Hepatocyte (in vitro differentiated cells): ENCODE data around the gene RDH12. TPM values are rescaled to one million over a fixed set of nuclear protein-coding genes. Genes with fewer than 3 reads are reported as not detected.

ENCODE experiments used
- DNase-seq: peaks from one replicate; pipeline ENCODE4 v3.0.0-alpha.2; 2016; ENCODE audit warnings: low spot score
- H2AFZ ChIP-seq: fragments of 200-600 bp; sonication (generic); 2 replicates; pipeline ENCODE4 v1.6.0; 2016; ENCODE audit warnings: antibody characterized with exemption, mild to moderate bottlenecking
- H3K27ac ChIP-seq: fragments of 200-600 bp; sonication (generic); 2 replicates; pipeline ENCODE4 v1.5.1; 2016; ENCODE audit warnings: mild to moderate bottlenecking
- H3K27me3 ChIP-seq: fragments of 200-600 bp; sonication (generic); 2 replicates; pipeline ENCODE4 v1.6.1; 2016
- H3K36me3 ChIP-seq: fragments of 200-600 bp; sonication (generic); replicated peaks from 2 replicates; pipeline ENCODE4 v1.5.1; 2016; ENCODE audit warnings: low read depth; ENCODE audit not compliant: insufficient read depth
- H3K4me1 ChIP-seq: fragments of 200-600 bp; sonication (generic); 2 replicates; pipeline ENCODE4 v1.5.1; 2016; ENCODE audit warnings: mild to moderate bottlenecking, moderate library complexity; ENCODE audit not compliant: insufficient read depth
- H3K4me2 ChIP-seq: fragments of 200-600 bp; sonication (generic); 2 replicates; pipeline ENCODE4 v1.6.0; 2016
- H3K4me3 ChIP-seq: fragments of 200-600 bp; sonication (generic); 2 replicates; pipeline ENCODE4 v1.5.1; 2016; ENCODE audit warnings: mild to moderate bottlenecking
- H3K79me2 ChIP-seq: fragments of 200-600 bp; sonication (generic); 2 replicates; pipeline ENCODE4 v1.6.0; 2017; ENCODE audit warnings: mild to moderate bottlenecking
- H3K9me2 ChIP-seq: fragments of 200-600 bp; sonication (generic); replicated peaks from 2 replicates; pipeline ENCODE4 v1.6.0; 2017; ENCODE audit warnings: mild to moderate bottlenecking; ENCODE audit not compliant: insufficient read depth
- H3K9me3 ChIP-seq: fragments of 200-600 bp; sonication (generic); 2 replicates; pipeline ENCODE4 v1.5.1; 2016; ENCODE audit warnings: low read depth, mild to moderate bottlenecking
- H4K20me1 ChIP-seq: fragments of 200-600 bp; sonication (generic); 2 replicates; pipeline ENCODE4 v1.6.0; 2016; ENCODE audit warnings: mild to moderate bottlenecking; ENCODE audit not compliant: insufficient read depth, poor library complexity, severe bottlenecking
- EZH2 ChIP-seq: fragments of 200-600 bp; sonication (generic); IDR thresholded peaks from 2 replicates; pipeline ENCODE4 v1.6.1; 2016; ENCODE audit warnings: antibody characterized with exemption, mild to moderate bottlenecking, borderline replicate concordance
- EZH2phosphoT487 ChIP-seq: fragments of 200-600 bp; sonication (generic); IDR thresholded peaks from one replicate; pipeline ENCODE4 v1.6.1; 2018; ENCODE audit warnings: antibody characterized with exemption, mild to moderate bottlenecking, low read depth, moderate library complexity; ENCODE audit not compliant: unreplicated experiment, severe bottlenecking
- WGBS: methylation state at CpG from one replicate; pipeline ENCODE4 v1.1.6; 2016; ENCODE audit warnings: low lambda C conversion rate; ENCODE audit errors: missing lambda C conversion rate; 5-methylcytosine and 5-hydroxymethylcytosine counted together
- polyA plus RNA-seq: library from polyadenylated mRNA; unstranded; fragments of >200 nt; fragmentation: Nextera tagmentation; extraction: Ambion mirVana; gene quantifications from 2 replicates; pipeline ENCODE4 v1.2.1, GENCODE V29; 2016
- total RNA-seq: library from RNA; depleted of rRNA; stranded (reverse); fragments of >200 nt; gene quantifications from 2 replicates; pipeline ENCODE4 v1.2.3, GENCODE V29; 2014
- TF ChIP-seq, protein P1 (sequence below): fragments of 200-600 bp; sonication (generic); IDR thresholded peaks from 2 replicates; pipeline ENCODE4 v1.5.1; 2016; ENCODE audit warnings: antibody characterized with exemption, mild to moderate bottlenecking; ENCODE audit not compliant: poor library complexity

RDH12 gene
- total and polyA plus RNA-seq, 2 experiments from 2014 or later, result 1.1 to 1.7 TPM

DNA sequence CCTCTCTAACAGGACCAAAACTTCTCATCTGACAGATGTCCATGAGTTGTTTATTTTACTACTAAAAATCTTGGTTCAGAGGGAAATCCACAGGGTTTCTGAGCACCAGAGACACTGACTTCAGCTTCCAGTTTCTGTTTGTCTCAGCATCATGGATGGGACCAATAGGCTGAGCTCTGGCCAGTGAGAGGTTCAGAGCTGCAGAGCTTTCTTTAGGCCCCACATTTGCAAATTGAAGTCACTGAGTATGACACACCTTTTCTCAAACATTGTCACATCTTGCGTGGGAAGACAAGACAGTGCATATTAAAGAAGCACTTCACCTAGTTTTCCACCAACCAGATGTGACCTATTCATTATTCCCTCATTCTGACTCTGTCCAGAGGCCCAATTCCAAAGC is 45.2 kb downstream of the RDH12 start:
- Histone ChIP-seq H3K27me3 (no peaks in the 10 kb centered on the region), H3K79me2 (no peaks in the 10 kb centered on the region), H4K20me1 (no peaks in the 10 kb centered on the region), H3K4me2 (no peak overlapping the region), H3K9me2 (no peaks in the 10 kb centered on the region), H2AFZ (no peak overlapping the region), H3K4me3 (no peak overlapping the region), H3K4me1 (no peaks in the 10 kb centered on the region), H3K9me3 (no peaks in the 10 kb centered on the region), H3K36me3 (no peaks in the 10 kb centered on the region), H3K27ac (peak overlapping the region; percentile 40)
- no peak for DNase-seq
- WGBS, result 96% methylated on average over 1 of the region's 1 CpG
- no peak for TF ChIP-seq EZH2phosphoT487
- TF ChIP-seq EZH2, result no peak
- TF ChIP-seq, protein P1, sequence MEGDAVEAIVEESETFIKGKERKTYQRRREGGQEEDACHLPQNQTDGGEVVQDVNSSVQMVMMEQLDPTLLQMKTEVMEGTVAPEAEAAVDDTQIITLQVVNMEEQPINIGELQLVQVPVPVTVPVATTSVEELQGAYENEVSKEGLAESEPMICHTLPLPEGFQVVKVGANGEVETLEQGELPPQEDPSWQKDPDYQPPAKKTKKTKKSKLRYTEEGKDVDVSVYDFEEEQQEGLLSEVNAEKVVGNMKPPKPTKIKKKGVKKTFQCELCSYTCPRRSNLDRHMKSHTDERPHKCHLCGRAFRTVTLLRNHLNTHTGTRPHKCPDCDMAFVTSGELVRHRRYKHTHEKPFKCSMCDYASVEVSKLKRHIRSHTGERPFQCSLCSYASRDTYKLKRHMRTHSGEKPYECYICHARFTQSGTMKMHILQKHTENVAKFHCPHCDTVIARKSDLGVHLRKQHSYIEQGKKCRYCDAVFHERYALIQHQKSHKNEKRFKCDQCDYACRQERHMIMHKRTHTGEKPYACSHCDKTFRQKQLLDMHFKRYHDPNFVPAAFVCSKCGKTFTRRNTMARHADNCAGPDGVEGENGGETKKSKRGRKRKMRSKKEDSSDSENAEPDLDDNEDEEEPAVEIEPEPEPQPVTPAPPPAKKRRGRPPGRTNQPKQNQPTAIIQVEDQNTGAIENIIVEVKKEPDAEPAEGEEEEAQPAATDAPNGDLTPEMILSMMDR, result no peak

- Histone ChIP-seq H3K4me2 (no peak overlapping the region), H3K4me3 (no peak overlapping the region), H2AFZ (no peak overlapping the region), H3K9me2 (no peaks in the 10 kb centered on the region), H3K27ac (no peak overlapping the region), H3K9me3 (no peaks in the 10 kb centered on the region), H3K36me3 (no peaks in the 10 kb centered on the region), H3K27me3 (no peaks in the 10 kb centered on the region), H3K4me1 (no peaks in the 10 kb centered on the region), H3K79me2 (no peaks in the 10 kb centered on the region), H4K20me1 (no peaks in the 10 kb centered on the region)
- no peak for DNase-seq
- no peak for TF ChIP-seq EZH2phosphoT487
- TF ChIP-seq EZH2, result no peak
- TF ChIP-seq, protein P1, result no peak
- 96% methylated on average over 10 of the region's 10 CpGs for WGBS
Observed at GRCh38 chr14:67748312-67748711, 46.6 kb downstream of the RDH12 start.

DNA sequence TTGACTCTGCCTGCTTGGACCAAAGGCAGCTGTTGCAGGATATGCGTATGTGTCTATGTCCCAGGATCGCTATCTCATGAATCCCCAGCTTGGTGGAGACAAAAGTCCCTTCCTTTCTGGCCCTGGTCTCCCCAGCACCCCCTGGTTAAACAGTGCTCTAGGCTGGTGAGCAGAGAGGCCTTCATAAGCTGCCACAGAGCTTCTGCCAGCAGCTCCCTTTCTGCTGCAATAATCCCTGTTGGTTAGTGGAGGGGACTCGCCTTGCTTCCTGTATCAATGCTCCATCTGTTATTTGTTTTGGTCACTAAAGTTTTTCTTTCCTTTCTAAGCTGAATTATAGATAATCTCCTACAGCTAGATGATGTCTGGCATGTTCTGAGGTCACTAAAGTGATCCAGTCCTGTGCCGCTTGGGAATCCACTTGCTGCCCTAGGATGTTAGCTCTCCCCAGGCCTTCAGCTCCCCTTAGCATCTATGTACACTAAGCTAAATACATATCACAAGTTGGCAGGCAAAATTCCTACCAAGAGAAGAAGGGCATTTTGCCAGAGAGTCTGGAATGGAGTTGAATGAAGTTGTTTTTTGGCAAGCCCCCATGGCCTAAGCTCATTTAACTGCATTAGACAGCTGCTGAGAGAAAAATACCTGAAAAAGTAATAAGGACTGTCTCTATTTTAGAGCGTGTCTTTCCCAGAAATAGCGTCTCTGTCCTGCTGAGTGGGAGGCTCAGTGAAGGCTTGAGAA is 47.8 kb downstream of the RDH12 start:
- Histone ChIP-seq H3K36me3 (no peaks in the 10 kb centered on the region), H3K27me3 (no peaks in the 10 kb centered on the region), H3K4me1 (no peaks in the 10 kb centered on the region), H3K4me3 (no peak overlapping the region), H3K9me2 (no peaks in the 10 kb centered on the region), H2AFZ (no peak overlapping the region), H4K20me1 (no peaks in the 10 kb centered on the region), H3K27ac (no peak overlapping the region), H3K79me2 (no peaks in the 10 kb centered on the region), H3K4me2 (no peak overlapping the region), H3K9me3 (no peaks in the 10 kb centered on the region)
- WGBS, result 94% methylated on average over 6 of the region's 6 CpGs
- TF ChIP-seq, protein P1, result no peak
- no peak for TF ChIP-seq EZH2phosphoT487
- TF ChIP-seq EZH2, result no peak
- no peak for DNase-seq
